ENCODE measurements around the gene CUX1.

CUX1 gene

GRCh38 chr7:102312317-102312716, 494.9 kb downstream of the CUX1 start:
- Mint-ChIP-seq H3K27ac (no peak overlapping the region), H3K9me3 (no peaks in the 10 kb centered on the region)

GRCh38 chr7:102313997-102314780, 496.8 kb downstream of the CUX1 start:
- Mint-ChIP-seq H3K27me3 (ENCODE audit: low read depth, poor library complexity) (peaks cover 4% of the 10 kb centered on the region), H3K36me3 (ENCODE audit: low read depth) (peaks cover 46% of the 10 kb centered on the region), H3K27ac (peak overlapping the region; percentile 48), H3K4me3 (no peak overlapping the region), H3K4me1 (no peaks in the 10 kb centered on the region), H3K9me3 (no peaks in the 10 kb centered on the region)
- TF ChIP-seq CTCF (IDR thresholded peaks at IDR 0.05) = no peak
- DNase-seq = no peak

More at GRCh38 chr7:102312317-102312716, 494.9 kb downstream of the CUX1 start:
- no peak for DNase-seq
- peaks cover 36% of the 10 kb centered on the region for H3K36me3 Mint-ChIP-seq (ENCODE audit: low read depth)
- no peak overlapping the region for H3K4me3 Mint-ChIP-seq
- H3K4me1 Mint-ChIP-seq = peaks cover 3% of the 10 kb centered on the region
- H3K27me3 Mint-ChIP-seq (ENCODE audit: low read depth, poor library complexity) = peaks cover 4% of the 10 kb centered on the region
- no peak for TF ChIP-seq CTCF (IDR thresholded peaks at IDR 0.05)

GRCh38 chr7:102317231-102318059, 500.0 kb downstream of the CUX1 start:
- DNase-seq = no peak
- H3K4me3 Mint-ChIP-seq = no peak overlapping the region
- H3K9me3 Mint-ChIP-seq = no peaks in the 10 kb centered on the region

GRCh38 chr7:102318482-102318971, 501.1 kb downstream of the CUX1 start:
- H3K9me3 Mint-ChIP-seq = no peaks in the 10 kb centered on the region
- TF ChIP-seq CTCF (IDR thresholded peaks at IDR 0.05) = no peak
- H3K4me1 Mint-ChIP-seq = peaks cover 10% of the 10 kb centered on the region
- no peak for DNase-seq
- H3K27me3 Mint-ChIP-seq (ENCODE audit: low read depth, poor library complexity) = peaks cover 19% of the 10 kb centered on the region
- no peak overlapping the region for H3K4me3 Mint-ChIP-seq
- peaks cover 32% of the 10 kb centered on the region for H3K36me3 Mint-ChIP-seq (ENCODE audit: low read depth)
- no peak overlapping the region for H3K27ac Mint-ChIP-seq

More at GRCh38 chr7:102317231-102318059, 500.0 kb downstream of the CUX1 start:
- Mint-ChIP-seq H3K4me1 (peaks cover 6% of the 10 kb centered on the region), H3K36me3 (ENCODE audit: low read depth) (peaks cover 35% of the 10 kb centered on the region), H3K27me3 (ENCODE audit: low read depth, poor library complexity) (peaks cover 16% of the 10 kb centered on the region), H3K27ac (no peak overlapping the region)
- TF ChIP-seq CTCF (IDR thresholded peaks at IDR 0.05) = no peak

- TF ChIP-seq CTCF (IDR thresholded peaks at IDR 0.05) = no peak
- Mint-ChIP-seq H3K9me3 (no peaks in the 10 kb centered on the region), H3K27me3 (ENCODE audit: low read depth, poor library complexity) (peaks cover 27% of the 10 kb centered on the region)
Measured at GRCh38 chr7:102319671-102320070, 502.2 kb downstream of the CUX1 start.

More at GRCh38 chr7:102319671-102320070, 502.2 kb downstream of the CUX1 start:
- no peak for DNase-seq
- H3K4me1 Mint-ChIP-seq = peaks cover 10% of the 10 kb centered on the region
- peaks cover 24% of the 10 kb centered on the region for H3K36me3 Mint-ChIP-seq (ENCODE audit: low read depth)
- no peak overlapping the region for H3K4me3 Mint-ChIP-seq
- H3K27ac Mint-ChIP-seq = no peak overlapping the region
